GM12878 (cell line): Measurements from ENCODE around the gene TELO2. TPM values are rescaled to one million over a fixed set of nuclear protein-coding genes. Genes with fewer than 3 reads are reported as not detected.

Source experiments
- ESRRA ChIP-seq: IDR thresholded peaks from 2 replicates; pipeline ENCODE4 v1.6.1; 2012; ENCODE audit warnings: mild to moderate bottlenecking, low read length, improper control_type of control experiment
- FOS ChIP-seq: IDR thresholded peaks from 3 replicates; pipeline ENCODE4 v1.6.1; 2011; ENCODE audit warnings: borderline replicate concordance; ENCODE audit not compliant: insufficient read length; ENCODE audit errors: extremely low read depth
- RBBP5 ChIP-seq: fragments of 200-600 bp; sonication (generic); conservative IDR thresholded peaks from 2 replicates; pipeline ENCODE4 v1.6.1; 2016
- RELA ChIP-seq: fragments of 450-650 bp; IDR thresholded peaks from 2 replicates; pipeline ENCODE4 v1.8.0; 2014; ENCODE audit warnings: borderline replicate concordance; ENCODE audit not compliant: partially characterized antibody
- YY1 ChIP-seq: IDR thresholded peaks from 2 replicates; pipeline ENCODE4 v1.6.1; 2011; ENCODE audit warnings: low read depth, mild to moderate bottlenecking, low read length
- ZZZ3 ChIP-seq: IDR thresholded peaks from 2 replicates; pipeline ENCODE4 v1.6.1; 2011; ENCODE audit warnings: low read depth; ENCODE audit not compliant: control insufficient read depth, insufficient read length
- polyA plus RNA-seq, 11 experiments: library from polyadenylated mRNA; depleted of rRNA in 4 of 11; unstranded in 6 of 11; stranded (reverse) in 5 of 11; fragments of >200 nt; fragmentation: Nextera tagmentation in 4 of 11; fragmentation: Illumina TruSeq in 1 of 11; extraction: Ambion mirVana in 4 of 11; extraction: Trizol in 1 of 11; gene quantifications; 1 replicate in 1 of 11; 2 replicates in 10 of 11; pipeline versions ENCODE4 v1.2.1 to v1.2.3, GENCODE V29; 2011 to 2016; ENCODE audit warnings: inconsistent platforms in 2 of 11, missing spikeins in 2 of 11, low read depth in 1 of 11
- total RNA-seq, 4 experiments: library from RNA; depleted of rRNA in 3 of 4; stranded (reverse); fragments of >200 nt in 3 of 4; fragmentation: Illumina TruSeq in 1 of 4; extraction: Trizol in 1 of 4; gene quantifications; 2 replicates each; pipeline versions ENCODE4 v1.2.1 to v1.2.3, GENCODE V29; 2013 to 2021
- TF ChIP-seq, protein P1 (sequence below): fragments of 450-650 bp; conservative IDR thresholded peaks from 2 replicates; pipeline ENCODE4 v1.6.1; 2017; ENCODE audit warnings: mild to moderate bottlenecking, moderate library complexity
- TF ChIP-seq, protein P2 (sequence below): fragments of 450-650 bp; IDR thresholded peaks from 2 replicates; pipeline ENCODE4 v1.6.1; 2017; ENCODE audit warnings: mild to moderate bottlenecking, moderate library complexity

The TELO2 gene
- total and polyA plus RNA-seq, 10 of the 15 experiments (the other 5 are each of a cell fraction or from before 2014, with no cell fraction given), result 0.55 to 72.8 (median 18.6) TPM

DNA sequence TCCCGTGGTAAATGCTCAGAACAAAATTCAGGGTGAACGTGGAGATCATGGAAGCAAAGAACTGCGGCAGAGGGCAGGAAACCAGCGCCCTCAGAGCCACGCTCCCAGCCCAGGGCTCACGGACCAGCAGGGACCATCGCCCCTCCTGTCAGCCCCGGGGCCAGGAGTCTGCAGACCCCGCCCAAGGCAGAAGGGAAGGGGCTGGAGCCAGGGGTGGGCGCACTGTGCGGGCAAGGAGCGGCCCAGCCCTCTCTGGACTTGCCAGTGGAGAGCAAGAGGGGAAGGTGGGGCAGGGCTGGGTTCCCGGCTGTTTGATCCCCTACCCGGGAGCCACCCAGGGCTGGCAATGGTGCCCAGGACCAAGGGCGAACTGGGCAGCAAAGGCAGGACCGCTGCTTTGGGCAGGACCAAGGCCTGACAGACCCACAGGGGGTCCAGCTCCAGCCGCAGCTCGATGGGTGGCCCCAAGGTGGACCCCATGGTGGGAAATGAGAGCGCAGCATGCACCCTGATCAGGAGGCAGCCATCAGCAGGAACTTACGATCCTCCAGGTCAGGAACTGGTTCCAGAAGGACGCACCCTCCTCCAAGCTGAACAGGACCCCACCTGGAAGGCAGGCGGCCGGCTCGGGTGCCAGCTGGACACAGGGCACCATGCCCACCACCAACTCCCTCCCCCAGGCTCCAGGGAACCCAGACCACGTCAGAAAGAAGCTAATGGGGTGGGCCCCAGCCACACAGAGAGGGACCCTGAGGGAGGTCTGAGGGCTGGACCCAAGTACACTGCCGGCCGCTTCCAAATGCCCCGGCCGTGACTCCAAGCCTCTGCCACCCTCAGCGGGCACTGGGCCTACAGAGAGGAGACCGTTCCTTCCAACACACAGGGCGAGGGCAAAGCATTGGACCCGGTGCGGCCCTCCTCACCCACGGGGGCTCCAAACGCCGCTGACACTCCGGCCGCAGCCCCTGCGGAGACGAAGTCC is 37.7 kb upstream of the TELO2 start (continued):
- TF ChIP-seq ZZZ3 (no peak), FOS (no peak), RELA (no peak), RBBP5 (no peak), ESRRA (no peak), YY1 (no peak)
- TF ChIP-seq, protein P1, sequence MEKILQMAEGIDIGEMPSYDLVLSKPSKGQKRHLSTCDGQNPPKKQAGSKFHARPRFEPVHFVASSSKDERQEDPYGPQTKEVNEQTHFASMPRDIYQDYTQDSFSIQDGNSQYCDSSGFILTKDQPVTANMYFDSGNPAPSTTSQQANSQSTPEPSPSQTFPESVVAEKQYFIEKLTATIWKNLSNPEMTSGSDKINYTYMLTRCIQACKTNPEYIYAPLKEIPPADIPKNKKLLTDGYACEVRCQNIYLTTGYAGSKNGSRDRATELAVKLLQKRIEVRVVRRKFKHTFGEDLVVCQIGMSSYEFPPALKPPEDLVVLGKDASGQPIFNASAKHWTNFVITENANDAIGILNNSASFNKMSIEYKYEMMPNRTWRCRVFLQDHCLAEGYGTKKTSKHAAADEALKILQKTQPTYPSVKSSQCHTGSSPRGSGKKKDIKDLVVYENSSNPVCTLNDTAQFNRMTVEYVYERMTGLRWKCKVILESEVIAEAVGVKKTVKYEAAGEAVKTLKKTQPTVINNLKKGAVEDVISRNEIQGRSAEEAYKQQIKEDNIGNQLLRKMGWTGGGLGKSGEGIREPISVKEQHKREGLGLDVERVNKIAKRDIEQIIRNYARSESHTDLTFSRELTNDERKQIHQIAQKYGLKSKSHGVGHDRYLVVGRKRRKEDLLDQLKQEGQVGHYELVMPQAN, result no peak
- TF ChIP-seq, protein P2, sequence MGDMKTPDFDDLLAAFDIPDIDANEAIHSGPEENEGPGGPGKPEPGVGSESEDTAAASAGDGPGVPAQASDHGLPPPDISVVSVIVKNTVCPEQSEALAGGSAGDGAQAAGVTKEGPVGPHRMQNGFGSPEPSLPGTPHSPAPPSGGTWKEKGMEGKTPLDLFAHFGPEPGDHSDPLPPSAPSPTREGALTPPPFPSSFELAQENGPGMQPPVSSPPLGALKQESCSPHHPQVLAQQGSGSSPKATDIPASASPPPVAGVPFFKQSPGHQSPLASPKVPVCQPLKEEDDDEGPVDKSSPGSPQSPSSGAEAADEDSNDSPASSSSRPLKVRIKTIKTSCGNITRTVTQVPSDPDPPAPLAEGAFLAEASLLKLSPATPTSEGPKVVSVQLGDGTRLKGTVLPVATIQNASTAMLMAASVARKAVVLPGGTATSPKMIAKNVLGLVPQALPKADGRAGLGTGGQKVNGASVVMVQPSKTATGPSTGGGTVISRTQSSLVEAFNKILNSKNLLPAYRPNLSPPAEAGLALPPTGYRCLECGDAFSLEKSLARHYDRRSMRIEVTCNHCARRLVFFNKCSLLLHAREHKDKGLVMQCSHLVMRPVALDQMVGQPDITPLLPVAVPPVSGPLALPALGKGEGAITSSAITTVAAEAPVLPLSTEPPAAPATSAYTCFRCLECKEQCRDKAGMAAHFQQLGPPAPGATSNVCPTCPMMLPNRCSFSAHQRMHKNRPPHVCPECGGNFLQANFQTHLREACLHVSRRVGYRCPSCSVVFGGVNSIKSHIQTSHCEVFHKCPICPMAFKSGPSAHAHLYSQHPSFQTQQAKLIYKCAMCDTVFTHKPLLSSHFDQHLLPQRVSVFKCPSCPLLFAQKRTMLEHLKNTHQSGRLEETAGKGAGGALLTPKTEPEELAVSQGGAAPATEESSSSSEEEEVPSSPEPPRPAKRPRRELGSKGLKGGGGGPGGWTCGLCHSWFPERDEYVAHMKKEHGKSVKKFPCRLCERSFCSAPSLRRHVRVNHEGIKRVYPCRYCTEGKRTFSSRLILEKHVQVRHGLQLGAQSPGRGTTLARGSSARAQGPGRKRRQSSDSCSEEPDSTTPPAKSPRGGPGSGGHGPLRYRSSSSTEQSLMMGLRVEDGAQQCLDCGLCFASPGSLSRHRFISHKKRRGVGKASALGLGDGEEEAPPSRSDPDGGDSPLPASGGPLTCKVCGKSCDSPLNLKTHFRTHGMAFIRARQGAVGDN, result no peak
- TF ChIP-seq, all 136 proteins: peak for 0
